GM19351 (cell line): ENCODE measurements around the gene SRCIN1.

Experiments
- ATAC-seq: cut with Tn5 transposase; IDR thresholded peaks from one replicate; pipeline ENCODE4 v1.9.1; 2021; ENCODE audit warnings: mild to moderate bottlenecking, moderate library complexity; ENCODE audit not compliant: unreplicated experiment

SRCIN1 gene

GRCh38 chr17:38617967-38618760 is 12.4 kb upstream of the SRCIN1 start:
- ATAC-seq, result no peak

- no peak for ATAC-seq
Observed at GRCh38 chr17:38617074-38617860, 11.5 kb upstream of the SRCIN1 start.

DNA sequence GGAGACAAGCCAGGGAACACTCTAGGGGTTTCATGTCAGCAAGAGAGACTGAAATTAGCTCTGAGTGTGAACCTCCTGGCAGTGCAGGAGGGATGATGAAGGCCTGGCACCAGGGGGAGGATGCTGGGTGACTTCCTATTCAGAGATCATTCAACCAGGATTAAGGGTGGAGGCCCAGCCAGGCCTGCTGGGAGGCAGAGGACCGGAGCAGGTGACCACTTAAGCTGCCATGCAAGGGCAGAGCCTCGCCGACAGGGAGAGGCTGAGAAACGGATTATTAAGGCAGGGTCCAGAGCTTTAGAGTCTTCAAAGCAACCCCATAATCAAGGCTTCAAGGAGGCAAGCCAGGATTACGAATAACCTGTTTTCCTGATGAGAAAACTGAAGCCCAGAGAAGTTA is 10.6 kb upstream of the SRCIN1 start:
- no peak for ATAC-seq

DNA sequence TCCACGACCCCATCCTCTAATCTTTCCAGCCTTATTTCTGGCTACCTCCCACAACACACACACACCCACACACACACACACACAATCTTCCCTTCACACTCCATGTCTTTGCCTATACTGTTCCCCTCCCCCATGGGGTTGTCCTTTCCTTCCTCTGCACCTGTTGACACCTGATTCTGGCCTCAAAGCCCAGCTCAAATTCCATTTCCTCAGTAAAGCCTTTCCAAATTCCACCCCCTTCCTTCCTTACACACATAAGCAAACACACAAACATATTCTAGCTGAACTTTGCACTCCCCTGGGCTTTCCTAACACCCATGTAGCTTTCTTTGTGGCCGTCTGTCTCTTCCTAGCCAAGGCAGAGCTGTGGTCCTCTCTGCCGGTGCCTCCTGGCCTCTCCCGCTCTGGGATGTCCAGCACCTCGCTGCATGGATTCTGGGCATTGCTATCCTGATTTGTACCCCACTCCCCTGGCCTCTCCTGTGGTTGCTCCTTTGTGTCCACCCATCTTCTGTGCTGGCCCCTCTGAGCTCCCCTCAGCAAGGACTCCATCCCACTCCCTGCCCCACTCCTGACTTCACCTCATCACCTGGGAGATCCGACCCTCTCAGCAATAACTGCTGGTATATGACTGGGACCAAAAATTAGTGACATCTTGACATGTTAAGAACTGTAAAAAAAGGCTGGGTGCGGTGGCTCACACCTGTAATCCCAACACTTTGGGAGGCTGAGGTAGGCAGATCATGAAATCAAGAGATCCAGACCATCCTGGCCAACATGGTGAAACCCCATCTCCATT is 8.4 kb upstream of the SRCIN1 start:
- ATAC-seq, result no peak

- no peak for ATAC-seq
Observed at GRCh38 chr17:38613525-38613980, 7.8 kb upstream of the SRCIN1 start.

DNA sequence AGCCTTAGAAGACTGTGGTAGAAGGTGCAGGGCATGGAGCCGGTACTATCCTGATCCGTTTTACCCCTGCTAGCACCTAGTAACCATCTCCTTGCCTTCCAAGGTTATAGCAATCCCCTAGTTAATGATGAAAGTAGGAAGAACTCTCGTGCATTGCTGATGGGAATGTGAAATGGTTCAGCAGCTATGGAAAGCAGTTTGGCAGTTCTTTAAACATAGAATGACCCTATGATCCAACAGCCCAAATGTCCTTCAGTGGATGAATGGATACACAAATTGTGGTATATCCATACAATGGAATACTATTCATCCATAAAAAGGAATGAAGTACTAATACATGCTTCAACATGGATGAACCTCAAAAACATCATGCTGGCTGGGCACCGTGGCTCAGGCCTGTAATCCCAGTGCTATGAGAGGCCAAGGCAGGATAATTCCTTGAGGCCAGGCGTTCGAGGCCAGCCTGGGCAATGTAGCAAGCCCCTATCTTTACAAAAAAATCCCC is 6.2 kb upstream of the SRCIN1 start:
- no peak for ATAC-seq

GRCh38 chr17:38611070-38611786 is 5.5 kb upstream of the SRCIN1 start:
- ATAC-seq, result no peak

DNA sequence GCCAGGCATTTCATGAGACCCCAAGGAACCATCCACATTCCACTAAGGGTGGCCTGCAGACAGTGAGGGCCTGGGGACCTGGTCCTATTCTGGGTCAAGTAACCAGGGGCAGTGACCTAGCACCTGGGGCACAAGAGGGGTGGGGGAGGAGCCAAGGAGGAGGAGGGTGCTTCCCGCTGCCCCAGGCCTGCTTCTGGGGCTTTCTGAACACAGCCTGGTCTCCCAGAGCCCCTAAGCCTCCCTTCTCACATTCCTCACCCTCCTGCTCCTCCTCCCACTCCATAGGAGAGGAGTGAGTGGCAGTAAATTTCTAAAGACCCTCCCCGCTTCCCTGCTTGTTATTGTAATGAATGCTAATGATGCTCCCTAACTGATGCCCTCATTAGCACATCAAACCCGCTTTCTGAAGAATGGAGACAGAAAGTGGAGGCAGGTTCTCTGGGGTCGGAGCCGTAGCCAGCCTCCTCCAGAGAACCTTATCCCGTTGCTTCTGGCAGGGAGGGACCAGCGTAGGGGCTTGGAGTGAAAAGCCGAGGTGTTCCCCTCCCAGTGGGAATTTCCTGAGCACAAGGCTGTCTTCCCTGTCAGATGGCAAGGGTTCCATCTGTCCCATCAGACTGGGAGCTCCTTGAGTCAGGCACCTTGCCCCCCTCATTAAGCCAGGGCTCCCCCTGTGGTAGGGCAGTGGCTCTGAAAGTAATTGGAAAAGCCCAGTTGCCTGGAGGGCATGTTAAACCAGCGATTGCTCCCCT is 3.7 kb upstream of the SRCIN1 start:
- no peak for ATAC-seq

GRCh38 chr17:38608648-38609047 is 2.9 kb upstream of the SRCIN1 start:
- ATAC-seq, result no peak

- no peak for ATAC-seq
Observed at GRCh38 chr17:38606646-38607611, 1.2 kb upstream of the SRCIN1 start.

- ATAC-seq, result no peak
Observed at GRCh38 chr17:38605411-38605840, 326 bp downstream of the SRCIN1 start.

DNA sequence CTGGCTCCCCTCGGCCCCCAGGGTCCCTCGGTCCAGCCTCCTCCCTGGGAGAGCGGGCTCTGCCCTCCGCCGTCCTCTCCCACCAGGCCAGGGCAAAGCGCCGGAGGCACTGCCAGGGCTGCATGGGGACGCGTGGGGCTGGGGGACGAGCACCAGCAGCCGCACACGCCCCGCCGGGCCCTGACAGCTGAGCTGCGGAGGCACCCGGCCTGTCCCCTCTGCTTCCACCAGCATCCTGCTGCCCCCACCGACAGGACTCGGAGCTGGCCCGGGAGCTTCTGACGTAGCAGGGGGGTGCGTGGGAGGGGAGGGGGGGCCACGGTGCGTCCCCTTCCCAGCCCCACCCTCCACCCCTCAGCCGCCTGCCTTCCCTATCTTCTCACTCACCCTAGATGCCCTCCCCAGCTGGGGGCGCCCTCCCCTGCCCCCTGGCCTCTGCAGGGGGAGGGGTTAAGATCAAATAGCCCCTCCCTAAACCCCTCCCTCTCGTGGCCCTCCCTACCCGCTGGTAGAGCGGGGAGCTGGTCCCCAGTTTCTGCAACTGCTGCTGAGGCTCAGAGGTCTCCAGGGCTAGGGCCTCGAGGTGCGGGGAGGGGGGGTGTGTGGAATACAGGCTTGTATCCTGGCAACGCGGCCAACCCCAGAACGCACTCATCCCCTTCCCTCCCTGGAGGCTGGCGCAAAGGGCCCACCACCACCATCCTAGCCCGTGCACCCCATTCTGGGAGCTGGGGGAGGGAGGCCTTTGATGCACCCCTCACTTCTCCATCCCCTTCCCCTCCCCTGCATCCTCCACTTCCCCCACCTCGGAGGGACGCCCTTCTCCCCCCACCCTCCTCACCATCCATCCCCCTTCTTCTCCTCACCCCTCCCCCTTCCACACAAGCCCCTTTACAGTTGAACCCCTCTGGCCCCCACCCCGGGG is 1.0 kb downstream of the SRCIN1 start:
- no peak for ATAC-seq

DNA sequence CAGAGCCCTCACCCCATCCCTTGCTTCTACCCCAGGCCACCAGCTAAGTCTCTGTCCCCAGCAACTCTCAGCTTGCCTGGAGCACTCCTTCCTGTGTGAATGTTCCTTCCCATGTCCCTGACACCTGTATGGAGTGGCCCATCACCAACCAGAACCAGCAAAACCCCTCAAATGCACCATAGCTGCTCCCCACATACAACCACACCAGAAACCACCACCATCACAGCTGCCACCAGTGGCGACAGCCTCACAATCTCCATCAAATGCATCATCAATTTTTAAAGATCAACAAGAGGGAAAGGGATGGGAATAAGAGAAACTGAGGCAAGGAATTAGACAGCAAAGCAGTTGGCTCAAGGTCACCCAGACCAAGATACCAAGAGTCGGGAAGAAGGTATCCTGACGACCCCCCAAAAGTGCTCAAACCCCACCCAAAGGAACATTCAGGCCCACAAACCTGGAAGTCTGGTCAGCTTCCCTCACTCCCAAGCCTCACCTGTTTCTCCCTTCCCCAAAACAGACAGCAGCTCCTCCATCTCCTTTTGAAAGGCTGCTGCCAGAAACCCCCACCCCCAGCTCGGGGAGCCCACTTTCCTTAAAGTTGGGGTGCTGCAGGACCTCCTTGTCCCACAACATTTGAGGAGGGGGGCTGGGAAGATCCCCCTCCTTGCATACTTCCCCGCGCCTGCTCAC is 1.8 kb downstream of the SRCIN1 start:
- no peak for ATAC-seq

GRCh38 chr17:38602956-38603785 is 2.6 kb downstream of the SRCIN1 start:
- ATAC-seq, result no peak

DNA sequence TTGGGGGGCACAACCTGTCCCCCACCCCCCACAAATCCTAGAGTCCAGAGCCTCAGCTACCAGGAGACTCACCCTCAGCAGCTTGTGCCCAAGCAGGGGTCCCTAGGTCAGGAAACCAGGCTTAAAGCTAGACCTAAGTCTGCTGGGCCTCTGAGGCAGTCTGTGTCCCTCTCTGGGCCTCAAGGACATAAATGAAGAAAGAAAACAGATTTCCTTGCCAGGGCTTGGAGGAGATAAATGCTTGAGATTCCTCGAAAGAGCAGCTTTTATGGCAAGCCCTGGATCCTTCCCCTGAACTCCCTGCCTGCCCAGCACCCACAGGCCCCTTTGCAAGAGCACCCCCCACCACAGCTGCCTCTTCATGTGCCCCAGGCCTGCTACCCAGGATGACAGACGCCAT is 3.3 kb downstream of the SRCIN1 start:
- ATAC-seq, result no peak
